Right lobe of liver (tissue), 6 donors: ENCODE data around the gene DACT3. TPM values are rescaled to one million over a fixed set of nuclear protein-coding genes. Genes with fewer than 3 reads are reported as not detected.

Source experiments
- ATAC-seq, 4 donors: fragments of 200-7000 bp; cut with Tn5 transposase; one replicate each; pipeline ENCODE4 v1.9.1; 2020; ENCODE audit warnings: mild to moderate bottlenecking in 4 of 4, moderate library complexity in 4 of 4
- DNase-seq, 3 donors: peaks; one replicate each; pipeline ENCODE4 v3.0.0-alpha.2; 2020
- H3K27ac ChIP-seq, 3 donors: fragments of 200-600 bp; one replicate each; pipeline ENCODE4 v1.8.0; 2022
- H3K27me3 ChIP-seq, 2 donors: fragments of 200-600 bp; one replicate each; pipeline ENCODE4 v1.8.0; 2022
- H3K36me3 ChIP-seq, 4 donors: fragments of 200-600 bp; sonication (generic) in 1 of 4; one replicate each; pipeline versions ENCODE4 v1.5.1 to v1.8.0; 2017 to 2022; ENCODE audit warnings: control low read depth in 1 of 4
- H3K4me1 ChIP-seq, 4 donors: fragments of 200-600 bp; sonication (generic) in 1 of 4; one replicate each; pipeline versions ENCODE4 v1.5.1 to v1.8.0; 2017 to 2022; ENCODE audit warnings: control low read depth in 1 of 4
- H3K4me3 ChIP-seq, 3 donors: fragments of 200-600 bp; one replicate each; pipeline ENCODE4 v1.8.0; 2022
- H3K9me3 ChIP-seq, 4 donors: fragments of 200-600 bp; sonication (generic) in 1 of 4; one replicate each; pipeline versions ENCODE4 v1.5.1 to v1.8.0; 2017 to 2022; ENCODE audit warnings: control low read depth in 1 of 4
- POLR2A ChIP-seq: fragments of 450-650 bp; IDR thresholded peaks from one replicate; pipeline ENCODE4 v1.6.1; 2017; ENCODE audit warnings: antibody characterized with exemption, mild to moderate bottlenecking
- WGBS: methylation state at CpG from one replicate; pipeline ENCODE4 v1.1.6; 2018; ENCODE audit warnings: low coverage, low lambda C conversion rate; ENCODE audit not compliant: insufficient coverage; ENCODE audit errors: missing lambda C conversion rate; 5-methylcytosine and 5-hydroxymethylcytosine counted together
- intact Hi-C, 2 donors: fragments of 100-400 bp; cut with DNase I; formaldehyde crosslinking; loops; one replicate each; pipeline versions ENCODE4 v1.11.2 to v1.14.1; 2022
- total RNA-seq, 6 experiments: library from RNA; depleted of rRNA in 2 of 6; stranded (reverse); fragments of >200 nt in 2 of 6; fragmentation: NEBNext Ultra II Directional in 3 of 6; extraction: Animal tissue kit (Norgen Biotek cat#: 25700) in 3 of 6; gene quantifications; one replicate each; pipeline versions ENCODE4 v1.1.0 to v1.2.4, GENCODE V29; 2016 to 2023
- TF ChIP-seq, protein P1 (sequence below), 4 donors: fragments of 200-600 bp in 3 of 4; fragments of 450-650 bp in 1 of 4; IDR thresholded peaks; one replicate each; pipeline versions ENCODE4 v1.5.1 to v1.8.0; 2016 to 2022; ENCODE audit warnings: antibody characterized with exemption in 4 of 4, mild to moderate bottlenecking in 2 of 4
- donor health status: DM: no; HTN: yes; CAD: no.
- donor health status: DM: no; HTN: no; CAD: no.
- donor health status: DM: no; HTN: no; CAD: no.
- donor health status: DM: no; HTN: yes; CAD: no.
- donor health status: DM: no; HTN: yes; CAD: no.

DACT3 gene
- total RNA-seq, 6 experiments from 2014 or later, result 0.46 to 1.6 (median 0.93) TPM

GRCh38 chr19:46640656-46641055 is 20.3 kb downstream of the DACT3 start:
- no peak for ATAC-seq
- Histone ChIP-seq H3K4me1 (peaks cover 0 to 12% (median 0%) of the 10 kb centered on the region in 4 donors), H3K27me3 (peaks cover 0 to 13% of the 10 kb centered on the region in 2 donors)

DNA sequence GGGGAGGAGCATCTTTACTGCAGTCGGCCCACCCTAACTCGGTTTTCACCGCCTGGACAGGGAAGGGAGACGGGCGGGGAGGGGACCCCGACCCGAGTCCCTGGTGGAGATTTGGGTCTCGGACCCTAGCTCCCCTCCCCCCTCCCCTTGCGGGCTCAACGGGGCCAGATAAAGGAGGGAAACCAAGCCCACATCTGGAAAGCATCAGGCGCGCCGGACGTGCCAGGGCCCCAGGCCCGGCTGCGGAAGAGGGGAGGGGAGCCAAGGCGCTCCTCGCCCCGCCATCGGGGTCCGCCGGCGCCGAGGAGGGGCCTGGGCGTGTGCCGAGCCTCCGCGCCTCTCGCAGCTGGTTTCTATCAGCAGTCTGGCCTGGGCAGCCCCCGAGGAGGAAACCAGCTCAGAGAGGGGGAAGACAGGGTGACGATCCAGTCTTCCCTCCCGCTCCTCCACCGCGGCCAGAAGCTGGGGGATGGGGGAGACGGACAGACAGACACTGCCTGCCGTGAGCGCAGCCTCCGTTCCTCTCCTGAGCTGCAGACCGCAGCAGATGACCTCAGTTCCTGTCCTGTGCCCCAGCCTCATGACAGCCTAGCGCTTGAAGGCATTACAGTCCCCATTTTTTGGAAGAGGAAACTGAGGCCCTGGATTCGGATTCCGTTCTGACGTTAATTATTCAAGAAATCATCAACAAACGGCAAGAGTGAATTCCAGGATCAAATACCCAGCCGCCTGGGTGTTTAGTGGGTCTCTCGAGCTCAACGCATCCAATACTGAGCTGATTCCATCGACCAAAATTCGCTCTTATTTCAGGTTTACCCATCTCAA is 21.4 kb downstream of the DACT3 start:
- no peak for TF ChIP-seq POLR2A
- TF ChIP-seq, protein P1, sequence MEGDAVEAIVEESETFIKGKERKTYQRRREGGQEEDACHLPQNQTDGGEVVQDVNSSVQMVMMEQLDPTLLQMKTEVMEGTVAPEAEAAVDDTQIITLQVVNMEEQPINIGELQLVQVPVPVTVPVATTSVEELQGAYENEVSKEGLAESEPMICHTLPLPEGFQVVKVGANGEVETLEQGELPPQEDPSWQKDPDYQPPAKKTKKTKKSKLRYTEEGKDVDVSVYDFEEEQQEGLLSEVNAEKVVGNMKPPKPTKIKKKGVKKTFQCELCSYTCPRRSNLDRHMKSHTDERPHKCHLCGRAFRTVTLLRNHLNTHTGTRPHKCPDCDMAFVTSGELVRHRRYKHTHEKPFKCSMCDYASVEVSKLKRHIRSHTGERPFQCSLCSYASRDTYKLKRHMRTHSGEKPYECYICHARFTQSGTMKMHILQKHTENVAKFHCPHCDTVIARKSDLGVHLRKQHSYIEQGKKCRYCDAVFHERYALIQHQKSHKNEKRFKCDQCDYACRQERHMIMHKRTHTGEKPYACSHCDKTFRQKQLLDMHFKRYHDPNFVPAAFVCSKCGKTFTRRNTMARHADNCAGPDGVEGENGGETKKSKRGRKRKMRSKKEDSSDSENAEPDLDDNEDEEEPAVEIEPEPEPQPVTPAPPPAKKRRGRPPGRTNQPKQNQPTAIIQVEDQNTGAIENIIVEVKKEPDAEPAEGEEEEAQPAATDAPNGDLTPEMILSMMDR (IDR thresholded peaks at IDR 0.05), result no peak
- H3K9me3 ChIP-seq, result no peaks in the 10 kb centered on the region
- H3K4me3 ChIP-seq, result peak overlapping the region; percentile 3 to 26 (median 11)
- intact Hi-C loops, result no loop called here
- H3K27me3 ChIP-seq, result peaks cover 0 to 13% of the 10 kb centered on the region in 2 donors
- WGBS, result 11% methylated on average over 26 of the region's 49 CpGs
- DNase-seq (peak in 2 of 3 donors; percentile 51 to 62), ATAC-seq (peak; percentile 11 to 49 (median 40))
- H3K36me3 ChIP-seq, result no peaks in the 10 kb centered on the region
- peak overlapping the region in 1 of 3 donors; percentile 4 for H3K27ac ChIP-seq
- peaks cover 0 to 12% (median 0%) of the 10 kb centered on the region in 4 donors for H3K4me1 ChIP-seq

More at GRCh38 chr19:46640656-46641055, 20.3 kb downstream of the DACT3 start:
- intact Hi-C loops, result no loop called here
- H3K9me3 ChIP-seq, result no peaks in the 10 kb centered on the region
- H3K27ac ChIP-seq, result no peak overlapping the region
- TF ChIP-seq POLR2A, result no peak
- TF ChIP-seq, protein P1 (IDR thresholded peaks at IDR 0.05), result no peak
- DNase-seq, result no peak
- no peaks in the 10 kb centered on the region for H3K36me3 ChIP-seq
- no peak overlapping the region for H3K4me3 ChIP-seq
- 61% methylated on average over 2 of the region's 2 CpGs for WGBS

DNA sequence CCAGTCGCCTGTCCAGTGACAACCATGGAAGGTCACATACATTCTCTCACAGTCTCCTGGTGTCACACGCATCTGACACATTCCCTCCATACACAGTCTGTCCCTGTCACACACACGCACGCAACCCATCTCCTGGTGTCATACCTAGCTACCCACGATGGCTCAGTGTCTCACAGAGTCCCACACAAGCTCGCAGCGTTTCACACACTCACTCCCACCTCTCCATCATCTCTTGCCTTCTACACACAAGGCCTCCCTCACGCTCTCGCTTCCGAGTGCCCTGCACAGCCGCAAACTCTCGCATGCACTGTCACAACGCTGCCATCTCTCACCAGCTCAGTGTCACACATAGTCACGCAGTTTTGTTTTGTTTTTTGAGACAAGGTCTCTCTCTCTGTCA is 23.8 kb downstream of the DACT3 start:
- Histone ChIP-seq H3K27ac (no peak overlapping the region), H3K4me1 (peaks cover 0 to 12% (median 0%) of the 10 kb centered on the region in 4 donors), H3K36me3 (no peaks in the 10 kb centered on the region), H3K27me3 (peaks cover 0 to 13% of the 10 kb centered on the region in 2 donors), H3K4me3 (no peak overlapping the region), H3K9me3 (no peaks in the 10 kb centered on the region)
- 70% methylated on average over 12 of the region's 14 CpGs for WGBS
- no peak for ATAC-seq
- no peak for DNase-seq
- intact Hi-C loops, result no loop called here
- TF ChIP-seq POLR2A, result no peak
- TF ChIP-seq, protein P1 (IDR thresholded peaks at IDR 0.05), result no peak

- peaks cover 0 to 12% (median 0%) of the 10 kb centered on the region in 4 donors for H3K4me1 ChIP-seq
- TF ChIP-seq, protein P1 (IDR thresholded peaks at IDR 0.05), result no peak
- TF ChIP-seq POLR2A, result no peak
- no peak within 1 kb of the TSS for H3K27ac ChIP-seq
- no peak for ATAC-seq
- H3K4me3 ChIP-seq, result no peak within 1 kb of the TSS
- peaks cover 0 to 13% of the 10 kb centered on the region in 2 donors for H3K27me3 ChIP-seq
- DNase-seq, result no peak
- intact Hi-C loops, result no loop called here
- WGBS, result 32% methylated on average over 12 of the region's 34 CpGs
- no peaks in the 10 kb centered on the region for H3K9me3 ChIP-seq
- no peaks in the 10 kb centered on the region for H3K36me3 ChIP-seq
Observed at GRCh38 chr19:46635920-46636761, 24.8 kb downstream of the DACT3 start, which contains the start of gene GNG8. TSS of gene GNG8 (minus strand) at chr19:46636202. CDS start at chr19:46634682, 1,520 bp downstream.
